Measurements from ENCODE around the gene SLC9C2.
"Not testable (repeated sequence)": the region's sequence is repeated elsewhere in the genome, so short reads cannot be mapped to it uniquely, and the experiment has no call there.

The SLC9C2 gene

GRCh38 chr1:173581383-173582079, 21.3 kb downstream of the SLC9C2 start:
- DNase-seq = no peak

- no peak for DNase-seq
These were observed 22.2 kb downstream of the SLC9C2 start for GRCh38 chr1:173580658-173581057.

- DNase-seq = no peak
These were observed 22.8 kb downstream of the SLC9C2 start for GRCh38 chr1:173580071-173580470.

GRCh38 chr1:173573596-173573995, 29.3 kb downstream of the SLC9C2 start:
- no peak for DNase-seq

- DNase-seq = no peak
These were observed 30.5 kb downstream of the SLC9C2 start for GRCh38 chr1:173572201-173572873.

GRCh38 chr1:173570370-173571007, 32.4 kb downstream of the SLC9C2 start:
- DNase-seq = no peak

GRCh38 chr1:173568483-173568882, 34.4 kb downstream of the SLC9C2 start:
- no peak for DNase-seq

GRCh38 chr1:173563846-173564245, 39.0 kb downstream of the SLC9C2 start:
- not testable (repeated sequence) for DNase-seq

- no peak for DNase-seq
These were observed 40.1 kb downstream of the SLC9C2 start for GRCh38 chr1:173562813-173563212.

GRCh38 chr1:173561263-173561662, 41.6 kb downstream of the SLC9C2 start:
- no peak for DNase-seq

GRCh38 chr1:173560285-173560880, 42.5 kb downstream of the SLC9C2 start:
- no peak for DNase-seq

GRCh38 chr1:173555651-173556305, 47.1 kb downstream of the SLC9C2 start:
- no peak for DNase-seq

- DNase-seq = no peak
These were observed 48.2 kb downstream of the SLC9C2 start for GRCh38 chr1:173554541-173555250.

GRCh38 chr1:173554089-173554488, 48.8 kb downstream of the SLC9C2 start:
- DNase-seq = no peak

GRCh38 chr1:173553312-173553711, 49.6 kb downstream of the SLC9C2 start:
- DNase-seq = no peak

- DNase-seq = no peak
These were observed 51.2 kb downstream of the SLC9C2 start for GRCh38 chr1:173551699-173552098.

- DNase-seq = no peak
These were observed 53.1 kb downstream of the SLC9C2 start for GRCh38 chr1:173549813-173550212.

GRCh38 chr1:173545688-173546087, 57.2 kb downstream of the SLC9C2 start:
- no peak for DNase-seq

GRCh38 chr1:173536223-173536622, 66.6 kb downstream of the SLC9C2 start:
- no peak for DNase-seq

GRCh38 chr1:173532237-173532636, 70.6 kb downstream of the SLC9C2 start:
- no peak for DNase-seq

GRCh38 chr1:173530795-173531693, 71.8 kb downstream of the SLC9C2 start:
- DNase-seq = no peak
